Epithelial cell of proximal tubule (primary cell): Measurements from ENCODE around the gene PTPRD. TPM values are rescaled to one million over a fixed set of nuclear protein-coding genes. Genes with fewer than 3 reads are reported as not detected.

Source experiments
- DNase-seq: peaks from one replicate; pipeline ENCODE4 v3.0.0-alpha.2; 2011; ENCODE audit warnings: low read depth
- H3K4me3 ChIP-seq: 2 replicates; pipeline ENCODE4 v1.5.1; 2011; ENCODE audit warnings: low read depth, mild to moderate bottlenecking, low read length
- total RNA-seq: library from RNA; depleted of rRNA; stranded (reverse); fragments of >200 nt; gene quantifications from 2 replicates; pipeline ENCODE4 v1.2.3, GENCODE V29; 2015
- TF ChIP-seq, protein P1 (sequence below): conservative IDR thresholded peaks from 2 replicates; pipeline ENCODE4 v1.5.1; 2012; ENCODE audit warnings: low read depth, mild to moderate bottlenecking, low read length

The PTPRD gene
- total RNA-seq, 1 donor from 2014 or later = 3.2 TPM

DNA sequence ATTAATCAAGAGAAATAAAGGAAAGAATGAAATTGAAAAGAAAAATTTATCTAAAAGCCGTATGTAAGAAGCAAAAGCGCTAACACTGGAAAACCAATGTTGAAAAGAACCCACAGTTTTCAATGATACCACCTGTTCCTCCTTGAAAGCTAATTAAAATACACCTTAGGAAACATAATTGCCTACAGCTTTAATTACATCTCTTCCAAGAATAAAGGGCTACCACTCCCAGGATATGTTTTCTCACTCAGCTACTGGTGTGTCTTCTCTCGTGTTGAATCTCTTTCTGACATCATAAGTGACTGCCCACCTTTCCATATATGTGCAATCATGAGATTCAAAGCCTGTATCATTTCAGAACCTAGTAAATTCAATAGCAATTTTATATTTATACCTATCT, 1932.6 kb downstream of the PTPRD start:
- no peak overlapping the region for H3K4me3 ChIP-seq
- TF ChIP-seq, protein P1, sequence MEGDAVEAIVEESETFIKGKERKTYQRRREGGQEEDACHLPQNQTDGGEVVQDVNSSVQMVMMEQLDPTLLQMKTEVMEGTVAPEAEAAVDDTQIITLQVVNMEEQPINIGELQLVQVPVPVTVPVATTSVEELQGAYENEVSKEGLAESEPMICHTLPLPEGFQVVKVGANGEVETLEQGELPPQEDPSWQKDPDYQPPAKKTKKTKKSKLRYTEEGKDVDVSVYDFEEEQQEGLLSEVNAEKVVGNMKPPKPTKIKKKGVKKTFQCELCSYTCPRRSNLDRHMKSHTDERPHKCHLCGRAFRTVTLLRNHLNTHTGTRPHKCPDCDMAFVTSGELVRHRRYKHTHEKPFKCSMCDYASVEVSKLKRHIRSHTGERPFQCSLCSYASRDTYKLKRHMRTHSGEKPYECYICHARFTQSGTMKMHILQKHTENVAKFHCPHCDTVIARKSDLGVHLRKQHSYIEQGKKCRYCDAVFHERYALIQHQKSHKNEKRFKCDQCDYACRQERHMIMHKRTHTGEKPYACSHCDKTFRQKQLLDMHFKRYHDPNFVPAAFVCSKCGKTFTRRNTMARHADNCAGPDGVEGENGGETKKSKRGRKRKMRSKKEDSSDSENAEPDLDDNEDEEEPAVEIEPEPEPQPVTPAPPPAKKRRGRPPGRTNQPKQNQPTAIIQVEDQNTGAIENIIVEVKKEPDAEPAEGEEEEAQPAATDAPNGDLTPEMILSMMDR = no peak
- DNase-seq = no peak

DNA sequence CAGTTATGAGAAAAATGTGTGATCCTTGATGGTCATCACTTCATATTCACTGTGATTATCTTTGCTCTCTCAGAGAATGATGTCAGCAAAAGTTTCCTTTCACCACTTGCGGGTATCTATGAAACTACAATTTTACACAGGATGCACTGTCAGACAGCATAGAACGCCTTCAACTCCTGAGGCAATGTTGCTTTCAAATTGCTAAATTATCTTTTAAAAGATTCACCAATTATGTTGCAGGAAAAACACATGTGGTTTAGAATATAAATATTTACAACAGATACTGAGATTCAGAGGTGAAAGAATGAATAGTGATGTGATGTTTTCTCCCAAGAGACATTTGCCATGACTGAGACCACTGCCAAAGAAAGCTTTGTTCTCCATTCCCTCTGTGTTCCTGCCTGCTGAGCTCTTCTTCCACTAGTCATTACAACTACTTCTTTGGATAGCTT, 1933.4 kb downstream of the PTPRD start:
- no peak overlapping the region for H3K4me3 ChIP-seq
- no peak for DNase-seq
- TF ChIP-seq, protein P1 = no peak

DNA sequence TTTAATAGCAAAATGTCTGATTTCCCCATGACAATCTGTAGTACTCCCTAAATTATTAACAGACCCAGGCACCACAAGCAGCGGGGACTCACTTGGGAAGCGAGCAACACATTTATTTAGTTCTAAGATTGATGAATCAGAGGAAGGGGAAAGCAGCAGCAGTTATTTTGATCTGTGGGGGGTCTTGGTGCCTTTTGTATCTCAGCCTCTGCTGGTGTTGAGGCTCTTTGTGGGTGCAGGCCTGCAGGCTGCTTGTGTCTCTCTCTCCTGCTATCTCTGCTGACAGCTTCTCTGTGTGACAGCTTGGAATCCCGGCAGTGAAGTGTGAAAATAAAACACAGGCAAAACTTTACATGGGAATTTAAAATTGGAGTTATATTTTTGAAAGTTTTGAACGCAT, 1935.1 kb downstream of the PTPRD start:
- TF ChIP-seq, protein P1 = no peak
- no peak for DNase-seq
- peak overlapping the region; percentile 6 for H3K4me3 ChIP-seq

DNA sequence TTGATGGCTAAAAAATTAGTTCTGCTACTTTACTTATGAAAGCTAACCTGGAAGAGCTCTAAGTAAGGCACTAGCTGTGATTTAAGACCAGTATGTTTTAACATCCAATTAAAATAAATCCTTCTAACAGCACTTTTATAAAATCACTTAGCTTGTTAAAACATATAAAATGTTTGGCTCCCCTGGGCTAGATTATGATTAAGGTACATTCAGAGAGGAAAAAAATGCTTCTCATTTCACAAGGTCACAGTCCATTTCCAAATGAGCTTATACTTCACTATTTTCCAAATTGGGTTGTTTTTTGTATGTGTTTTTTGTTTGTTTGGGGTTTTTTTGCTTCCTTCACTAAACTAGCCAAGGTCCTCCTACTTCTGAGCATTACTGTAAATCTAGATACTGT, 1938.3 kb downstream of the PTPRD start:
- TF ChIP-seq, protein P1 = no peak
- no peak for DNase-seq

DNA sequence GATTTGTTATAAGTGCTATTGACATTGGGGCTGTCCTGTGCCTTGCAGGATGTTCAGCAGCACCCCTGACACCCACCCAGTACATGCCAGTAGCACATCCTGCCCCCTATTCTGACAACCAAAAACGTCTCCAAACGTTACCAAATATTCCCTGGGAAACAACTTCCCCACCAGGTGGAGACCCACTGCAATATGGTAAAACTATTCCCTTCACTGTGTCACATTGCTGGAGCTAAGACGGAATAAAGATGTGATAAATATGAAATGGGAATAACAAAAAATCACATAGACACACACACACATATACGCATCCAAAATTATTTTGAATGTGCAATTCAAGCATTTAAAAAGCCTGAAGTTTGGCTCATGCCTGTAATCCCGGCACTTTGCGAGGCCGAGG, 1939.0 kb downstream of the PTPRD start:
- H3K4me3 ChIP-seq = no peak overlapping the region
- TF ChIP-seq, protein P1 = peak; percentile 8
- DNase-seq = no peak

More for the DNA sequence above, 1938.3 kb downstream of the PTPRD start:
- H3K4me3 ChIP-seq = no peak overlapping the region

DNA sequence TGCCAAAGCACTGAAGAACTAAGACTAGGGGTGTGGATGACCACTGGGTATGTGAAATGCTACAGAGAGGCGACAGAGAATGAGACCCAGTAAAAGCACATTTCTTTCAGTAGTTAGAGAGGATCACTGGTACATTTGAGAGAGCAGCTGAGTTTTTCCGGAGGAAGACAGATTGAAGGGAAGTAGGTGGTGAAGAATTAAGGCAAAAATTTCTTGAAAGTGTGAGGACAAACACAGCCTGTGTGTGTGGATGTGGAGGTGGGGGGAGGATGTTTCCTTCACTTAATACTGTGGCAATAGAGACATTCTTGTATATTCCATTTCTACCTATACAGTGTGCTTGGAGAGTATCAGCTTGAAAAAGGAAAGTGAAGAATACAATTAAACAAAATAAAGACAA, 1942.1 kb downstream of the PTPRD start:
- TF ChIP-seq, protein P1 = no peak
- no peak overlapping the region for H3K4me3 ChIP-seq
- DNase-seq = no peak

DNA sequence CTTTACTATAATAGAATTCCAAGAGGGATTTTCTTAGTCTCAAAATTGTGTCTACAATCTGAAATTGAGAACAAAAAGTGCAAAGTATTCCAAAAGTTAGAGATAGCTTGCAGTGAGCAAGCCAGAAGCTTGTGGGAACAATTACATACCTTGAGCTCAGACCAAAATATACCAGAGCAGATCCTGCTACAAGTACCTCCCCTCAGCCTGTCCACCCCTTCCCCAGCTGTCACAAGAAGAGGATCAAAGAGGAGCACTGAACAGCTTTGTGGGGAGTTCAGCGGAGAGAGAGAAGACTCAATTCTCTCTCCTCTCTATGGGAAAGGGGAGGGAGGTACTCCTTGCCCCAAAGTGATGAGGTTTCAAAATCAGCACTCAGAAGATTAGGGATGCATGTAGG, 1944.1 kb downstream of the PTPRD start:
- TF ChIP-seq, protein P1 = no peak
- DNase-seq = no peak

More for the DNA sequence above, 1944.1 kb downstream of the PTPRD start:
- H3K4me3 ChIP-seq = no peak overlapping the region
